NCI-H1092 treated with DMSO at 0.1 percent for 48 hours (cell line): Measurements from ENCODE around the gene TMEM183A.
A peak's percentile ranks its signal among the peaks of the same experiment; 100 is the strongest.

Experiments
- DNase-seq: peaks from one replicate; lab custom pipeline; 2025; lab: John Stamatoyannopoulos, UW

Gene TMEM183A

DNA sequence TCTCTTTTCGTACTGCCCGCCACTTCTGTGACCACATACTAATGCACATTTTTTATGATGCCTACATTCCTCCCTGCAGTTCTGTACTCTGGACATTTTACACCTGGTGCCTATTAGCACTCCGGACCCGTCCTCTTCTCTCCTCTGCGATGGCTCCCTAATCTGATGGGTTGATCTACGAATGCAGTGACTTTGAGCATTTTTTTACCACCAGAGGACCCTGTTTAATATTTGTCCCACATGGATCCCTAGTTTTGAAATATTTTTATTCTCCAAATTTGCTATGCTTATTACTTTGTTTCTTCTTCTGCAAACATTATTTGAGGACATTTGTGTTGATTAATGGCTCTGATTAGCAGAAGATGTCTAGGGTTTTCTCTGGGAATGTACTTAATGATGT, 24.3 kb downstream of the TMEM183A start:
- no peak for DNase-seq

DNA sequence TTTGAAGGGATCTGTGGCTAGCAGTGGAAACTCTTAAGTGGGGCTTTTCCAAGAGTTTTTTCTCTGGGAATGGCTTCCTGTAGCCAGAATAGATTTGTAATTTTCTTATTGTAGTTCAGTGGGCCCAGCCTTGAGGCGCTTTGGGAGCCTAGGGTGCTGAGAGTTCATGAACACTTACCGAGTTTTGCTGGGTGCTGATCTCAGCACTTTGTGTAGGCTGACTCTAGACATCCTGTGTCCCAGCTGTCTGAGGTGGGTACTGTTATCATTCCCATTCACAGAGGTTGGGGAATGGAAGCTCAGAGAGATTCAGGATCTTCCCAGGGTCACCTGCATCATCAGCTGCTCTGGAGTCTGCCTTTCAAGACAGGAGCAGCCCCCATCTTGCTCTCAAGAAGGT, 26.1 kb downstream of the TMEM183A start:
- no peak for DNase-seq

DNA sequence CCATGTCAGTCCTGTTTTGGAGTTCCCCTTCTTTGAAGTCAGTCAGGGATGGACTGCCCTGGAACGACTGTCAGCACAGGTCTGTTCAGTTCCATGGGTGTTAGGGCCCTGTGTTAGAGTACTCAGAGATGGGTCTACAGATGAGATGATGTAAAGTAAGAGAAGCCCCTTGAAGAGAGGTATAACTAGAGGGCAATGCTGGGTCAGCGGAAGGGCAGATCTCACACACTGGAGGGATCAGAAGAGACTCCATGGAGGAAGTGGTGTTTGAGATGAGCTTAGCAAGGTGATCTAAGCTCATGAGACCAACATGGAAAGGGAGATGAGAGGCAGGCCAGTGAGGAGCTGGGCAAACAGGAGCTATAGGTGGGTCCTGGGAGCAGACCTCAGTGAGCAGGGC, 26.7 kb downstream of the TMEM183A start:
- no peak for DNase-seq

DNA sequence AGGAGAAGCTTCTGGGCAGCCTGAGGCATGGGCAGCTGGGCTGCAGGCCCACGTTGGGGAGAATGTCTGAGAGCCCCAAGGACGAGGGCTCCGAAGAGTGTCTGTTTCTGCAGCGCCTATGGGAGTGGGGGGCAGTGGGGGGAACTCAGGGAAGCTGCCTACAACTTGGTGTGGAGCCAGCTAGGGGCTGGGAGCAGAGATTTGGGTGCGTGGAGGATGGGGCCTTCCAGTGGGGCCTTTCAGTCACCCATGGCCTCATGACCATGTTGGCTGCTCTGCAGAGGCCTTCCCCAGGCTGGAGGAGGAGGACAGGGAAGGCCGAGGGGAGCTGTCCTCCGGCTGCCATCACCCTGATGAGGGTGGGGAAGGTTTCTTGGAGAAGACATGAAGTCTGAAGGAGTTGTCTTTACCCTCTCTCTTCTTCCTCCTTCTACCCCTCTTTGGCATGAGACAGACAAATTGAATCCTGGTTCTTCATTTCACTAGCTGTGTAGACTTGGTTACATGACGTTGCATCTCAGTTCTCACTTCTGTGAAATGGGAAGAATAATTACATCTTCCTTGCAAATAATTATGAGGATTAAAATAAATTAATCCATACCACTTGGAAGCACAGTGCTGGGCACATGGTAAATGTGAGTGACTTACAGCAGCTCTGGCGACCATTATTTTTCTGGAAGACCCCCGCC, 27.4 kb downstream of the TMEM183A start:
- DNase-seq: no peak

DNA sequence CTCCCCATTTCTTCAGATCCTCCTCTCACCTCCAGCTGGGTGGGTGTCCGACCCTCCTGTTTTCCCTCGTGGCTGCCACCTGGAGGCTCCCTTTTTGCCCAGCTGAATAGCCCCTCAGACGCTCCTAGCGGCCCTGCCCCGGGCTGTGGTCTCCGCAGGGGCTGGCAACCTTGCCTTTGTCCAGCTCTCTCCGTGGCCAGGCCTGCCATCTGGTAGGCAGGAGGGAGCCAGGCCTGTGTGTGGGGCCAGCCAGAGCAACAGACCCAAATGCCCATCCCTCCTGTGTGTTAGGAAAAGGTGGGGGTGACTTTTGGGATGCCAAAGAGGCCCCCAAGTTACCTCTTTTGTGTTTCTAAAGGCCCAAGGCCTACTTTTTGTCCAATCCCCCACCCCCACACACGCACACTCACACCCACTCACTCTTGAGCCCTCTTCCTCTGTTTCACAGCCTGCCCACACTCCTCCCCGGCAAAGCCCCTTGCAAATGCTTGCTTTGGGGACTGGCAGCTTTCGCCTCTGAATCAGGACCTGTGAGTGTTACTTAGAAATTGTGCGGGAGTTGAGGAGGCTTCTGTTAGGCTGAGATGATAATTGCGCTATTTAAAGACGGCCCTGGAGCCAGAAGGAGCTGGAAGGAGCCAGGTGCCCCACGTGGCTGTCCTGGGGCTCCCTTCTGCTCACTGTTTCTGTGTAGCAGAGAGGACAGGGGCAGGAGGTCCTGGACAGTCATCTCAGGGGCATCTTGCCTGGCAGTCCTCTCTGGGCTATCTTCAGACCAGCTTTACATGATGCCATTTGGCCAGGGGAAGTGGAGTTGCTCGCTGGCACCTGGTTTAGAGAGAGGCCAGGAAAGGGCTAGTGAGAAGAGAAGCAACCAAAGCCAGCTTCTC, 28.2 kb downstream of the TMEM183A start:
- no peak for DNase-seq

DNA sequence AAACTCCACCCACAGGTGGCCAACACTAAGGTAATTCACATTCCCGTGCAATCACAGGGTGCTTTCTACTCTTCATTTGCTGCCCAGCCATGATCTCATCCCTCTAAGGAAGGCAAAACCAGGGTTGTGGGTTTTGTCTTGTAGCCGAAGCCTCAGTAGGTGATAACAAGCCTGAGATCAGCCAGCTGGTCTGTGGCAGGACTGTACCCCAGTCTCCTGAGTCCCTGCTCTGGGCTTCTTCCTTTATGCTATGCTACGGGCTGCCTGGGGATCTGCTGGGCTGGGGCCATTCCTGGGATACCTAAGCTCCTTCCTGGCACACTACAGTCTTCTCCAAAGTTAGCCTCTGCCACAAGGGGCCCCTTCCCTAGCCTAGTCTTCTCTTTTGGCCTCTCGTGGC, 29.0 kb downstream of the TMEM183A start:
- DNase-seq: no peak

DNA sequence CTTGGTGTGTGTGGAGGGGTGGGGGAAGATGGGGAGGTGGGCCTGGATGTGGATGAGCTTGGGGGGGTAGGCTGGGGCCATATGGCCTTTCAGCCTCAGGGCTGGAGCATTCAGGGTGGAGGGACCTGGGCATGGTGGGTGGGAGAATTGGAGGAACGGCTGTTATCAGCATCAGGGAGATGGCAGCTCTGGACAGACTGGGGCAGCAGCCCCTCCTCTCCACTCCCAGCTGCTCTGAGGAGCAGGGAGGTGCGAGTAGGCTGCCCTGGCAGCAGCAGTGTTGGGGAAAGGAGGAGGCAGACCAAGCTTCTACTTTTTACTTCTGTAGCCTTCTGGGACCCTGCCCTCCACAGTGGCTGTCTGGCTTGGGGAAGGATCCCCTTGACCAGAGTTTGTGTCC, 29.4 kb downstream of the TMEM183A start:
- DNase-seq: no peak

DNA sequence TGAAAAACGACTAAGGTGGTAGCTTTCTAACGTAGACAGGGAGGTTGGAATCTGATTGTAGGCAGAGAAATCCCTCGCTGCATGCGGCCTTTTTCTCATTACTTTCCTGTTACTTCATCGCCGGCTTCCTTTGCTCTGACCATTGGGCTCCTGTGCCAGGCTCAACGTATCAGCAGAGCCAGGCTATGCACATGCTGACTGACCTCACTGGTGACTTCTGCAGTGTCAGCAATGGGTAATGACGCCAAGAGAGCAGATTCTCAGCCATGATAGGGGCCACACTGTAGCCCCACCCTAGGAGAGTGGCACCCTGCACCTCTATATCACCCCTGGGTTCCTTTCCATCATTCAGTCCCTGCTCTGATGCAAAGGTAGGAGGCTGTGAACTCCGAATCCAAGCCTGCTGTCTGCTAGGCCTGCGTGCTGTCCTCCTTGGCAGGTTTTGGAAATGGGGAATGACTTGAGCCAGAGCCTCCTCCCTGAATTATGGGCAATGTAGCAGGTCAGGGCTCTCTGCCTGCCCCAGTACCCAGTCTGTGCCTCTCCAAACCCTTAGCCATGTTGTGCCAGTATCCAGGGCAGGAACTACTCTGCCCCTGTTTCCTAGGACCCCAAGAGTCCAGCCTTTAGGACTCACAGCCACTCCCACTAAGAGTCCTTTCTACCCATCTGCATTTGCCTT, 30.5 kb downstream of the TMEM183A start:
- no peak for DNase-seq

DNA sequence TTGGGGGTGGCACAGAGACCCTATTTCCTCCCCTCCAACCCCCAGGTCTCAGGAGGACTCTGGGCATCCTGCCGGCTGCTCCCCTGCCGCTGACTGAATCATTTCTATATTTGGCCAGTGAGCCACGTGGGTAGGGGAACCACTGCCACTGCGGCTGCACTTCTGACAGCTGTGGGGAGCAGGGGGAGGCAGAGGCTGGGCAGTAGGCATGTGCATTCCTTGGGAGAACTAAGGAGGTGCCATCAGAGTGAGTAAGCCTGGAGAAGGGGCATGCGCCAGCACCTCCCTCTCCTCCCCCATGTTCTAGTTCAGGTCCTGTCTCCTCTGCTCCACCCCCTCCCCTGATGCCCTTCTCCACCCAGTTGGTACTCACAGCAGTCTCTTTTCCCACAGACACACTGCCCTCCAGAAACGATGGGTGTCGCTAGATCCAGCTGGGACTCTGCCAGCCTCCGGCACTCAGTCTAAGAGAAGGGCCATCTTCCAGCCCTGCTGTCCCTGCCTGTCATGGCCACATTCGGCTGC, 31.1 kb downstream of the TMEM183A start:
- DNase-seq: no peak

DNA sequence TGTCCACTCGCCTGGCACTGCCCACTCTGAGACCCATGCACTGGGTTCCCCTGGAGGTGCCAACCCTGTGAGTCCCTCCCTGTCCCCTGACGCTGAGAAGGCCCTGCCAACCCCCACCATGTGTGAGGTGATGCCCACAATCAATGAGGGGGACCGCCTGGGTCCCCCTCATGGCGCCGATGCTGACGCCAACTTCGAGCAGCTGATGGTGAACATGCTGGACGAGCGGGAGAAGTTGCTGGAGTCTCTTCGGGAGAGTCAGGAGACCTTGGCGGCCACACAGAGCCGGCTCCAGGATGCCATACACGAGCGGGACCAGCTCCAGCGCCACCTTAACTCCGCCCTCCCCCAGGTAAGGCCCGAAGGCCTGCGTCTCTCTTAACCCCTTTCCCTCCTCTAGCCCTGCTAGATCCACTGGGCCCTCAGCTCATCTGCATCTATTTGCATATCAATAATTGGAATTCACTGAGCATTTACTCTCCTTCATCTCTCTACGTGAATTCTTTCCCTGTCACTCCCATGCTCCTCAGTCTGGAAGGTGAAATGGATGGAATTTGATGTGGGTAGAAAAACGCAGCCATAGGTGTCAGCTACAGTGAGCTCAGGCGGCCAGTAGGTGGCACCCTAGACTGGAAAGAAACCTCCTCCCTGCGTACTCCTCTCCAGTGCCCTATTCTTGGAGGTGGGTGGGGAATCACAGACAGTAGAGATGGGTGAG, 31.9 kb downstream of the TMEM183A start:
- peak; percentile 79 for DNase-seq

DNA sequence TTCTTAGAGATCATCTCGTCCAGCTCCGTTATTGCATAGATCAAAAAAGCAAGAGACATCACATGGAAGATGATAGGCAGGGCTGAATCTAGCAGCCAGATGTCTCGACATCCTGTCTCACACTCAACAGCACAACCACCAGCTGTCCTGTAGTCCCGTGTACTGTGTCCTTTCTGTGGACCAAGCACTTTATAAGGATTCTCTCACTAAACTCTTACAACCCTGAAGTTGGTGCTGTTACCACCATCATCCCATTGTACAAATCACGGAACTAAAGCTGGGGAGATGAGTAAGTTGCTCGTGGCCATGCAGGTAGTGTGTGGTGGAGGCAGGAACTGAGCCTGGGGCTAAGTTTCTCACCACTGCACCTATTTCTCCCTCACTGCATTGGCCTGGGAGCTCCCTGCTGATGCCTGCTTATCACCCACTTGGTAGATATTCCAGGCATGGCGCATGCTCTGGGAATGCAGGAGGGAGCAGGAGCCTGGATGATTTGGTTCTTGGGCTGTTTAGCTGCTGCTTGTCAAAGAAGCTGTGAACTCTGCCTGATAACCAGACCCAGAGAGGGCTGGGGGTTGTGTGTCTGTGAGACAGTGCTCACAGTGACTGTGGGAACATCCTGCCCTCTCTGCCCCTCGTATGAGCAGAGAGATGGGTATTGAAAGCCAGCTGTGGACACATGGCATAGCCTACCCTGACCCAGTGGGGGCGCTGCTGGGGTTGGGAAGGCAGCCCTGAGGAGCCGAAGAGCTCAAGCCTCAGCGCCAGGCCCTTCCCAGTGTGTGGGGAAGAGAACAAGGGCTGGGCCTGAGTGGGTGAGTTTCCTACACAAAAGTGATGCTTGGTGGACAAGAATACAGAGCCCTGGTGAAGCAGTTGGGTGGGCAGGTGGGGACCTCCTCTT, 32.7 kb downstream of the TMEM183A start:
- no peak for DNase-seq

DNA sequence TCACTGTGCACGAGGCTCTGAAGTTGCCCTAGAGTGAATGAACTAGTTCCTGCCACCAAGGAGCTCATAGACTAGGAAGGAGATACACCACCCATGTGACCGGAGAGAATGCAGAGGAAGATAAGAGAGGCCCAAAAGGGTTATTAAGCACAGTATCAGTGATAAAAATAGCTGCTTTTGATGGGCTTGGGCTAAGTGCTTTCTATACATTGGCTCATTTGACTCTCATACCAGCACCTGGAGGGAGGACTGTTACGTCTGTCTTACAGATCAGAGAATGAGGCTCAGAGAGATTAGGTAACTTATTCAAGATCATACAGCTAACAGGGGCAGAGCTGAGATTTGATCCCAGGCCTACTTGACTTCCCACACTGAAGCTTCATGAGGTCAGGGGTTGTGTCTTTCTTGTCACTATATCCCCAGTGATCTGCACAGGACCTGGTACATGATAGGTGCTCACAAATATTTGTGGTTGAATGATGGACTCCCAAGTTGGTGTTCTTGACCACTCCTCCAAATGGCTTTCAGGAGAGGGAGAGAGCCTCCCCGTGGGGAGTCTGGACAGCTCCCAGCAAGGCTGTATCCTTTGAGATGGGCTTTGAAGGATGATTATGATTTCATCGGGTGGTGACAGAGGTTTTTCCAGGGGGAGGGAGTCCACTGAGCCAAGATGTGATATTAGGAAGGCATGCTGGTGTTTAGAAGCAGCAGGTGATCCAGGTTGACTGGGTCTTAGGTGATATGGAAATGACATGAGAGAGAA, 33.5 kb downstream of the TMEM183A start:
- DNase-seq: no peak

DNA sequence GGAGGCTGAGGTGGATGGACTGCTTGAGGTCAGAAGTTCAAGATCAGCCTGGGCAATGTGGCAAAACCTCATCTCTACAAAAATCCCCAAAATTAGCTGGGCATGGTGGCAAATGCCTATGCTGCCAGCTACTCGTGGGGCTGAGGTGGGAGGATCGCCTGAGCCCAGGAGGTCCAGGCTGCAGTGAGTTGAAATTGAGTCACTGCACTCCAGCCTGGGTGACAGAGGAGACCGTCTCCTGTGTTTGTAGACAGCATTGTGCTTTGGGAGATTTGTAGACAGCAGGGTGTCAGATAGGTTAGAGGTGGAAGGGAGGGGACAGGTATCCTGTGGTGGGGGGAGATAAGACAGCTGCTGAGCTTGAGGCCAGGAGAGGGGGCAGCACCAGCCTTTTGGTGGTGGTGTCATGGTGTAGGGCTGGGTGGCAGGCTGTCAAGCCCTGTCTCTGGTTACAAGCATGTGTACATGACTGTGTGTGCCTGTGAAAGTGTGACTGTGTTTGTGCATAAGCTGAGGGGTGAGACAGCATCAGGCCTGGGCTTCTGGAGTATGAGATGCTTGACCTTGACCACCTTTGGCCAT, 34.3 kb downstream of the TMEM183A start:
- DNase-seq: no peak

DNA sequence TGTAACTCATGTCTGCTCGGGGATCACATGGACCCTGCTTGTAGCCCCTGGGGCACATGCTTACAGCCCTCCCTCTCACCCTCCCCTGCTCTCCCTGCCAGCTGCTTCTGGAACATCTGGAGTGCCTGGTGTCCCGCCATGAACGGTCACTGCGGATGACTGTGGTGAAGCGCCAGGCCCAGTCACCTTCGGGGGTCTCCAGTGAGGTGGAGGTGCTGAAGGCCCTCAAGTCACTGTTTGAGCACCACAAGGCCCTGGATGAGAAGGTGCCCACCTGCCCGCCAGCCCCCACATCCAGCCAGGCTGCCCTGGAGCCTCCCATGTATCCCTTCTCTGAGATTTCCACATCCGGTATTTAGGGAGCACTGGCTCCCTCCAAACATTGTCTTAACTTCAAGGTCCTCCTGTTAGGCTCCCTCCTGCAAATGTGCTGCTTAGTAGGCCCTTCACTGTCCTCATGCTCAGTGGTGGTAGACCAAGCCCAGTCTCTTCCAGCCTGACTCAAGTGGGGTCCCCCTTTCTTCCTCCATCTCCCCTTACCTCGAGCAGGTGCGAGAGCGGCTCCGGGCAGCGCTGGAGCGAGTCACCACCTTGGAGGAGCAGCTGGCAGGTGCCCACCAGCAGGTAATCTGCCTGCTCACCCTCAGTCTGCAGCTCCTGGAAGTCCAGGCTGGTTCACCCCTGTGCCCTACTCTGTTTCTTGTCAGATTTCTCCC, 36.8 kb downstream of the TMEM183A start:
- no peak for DNase-seq

DNA sequence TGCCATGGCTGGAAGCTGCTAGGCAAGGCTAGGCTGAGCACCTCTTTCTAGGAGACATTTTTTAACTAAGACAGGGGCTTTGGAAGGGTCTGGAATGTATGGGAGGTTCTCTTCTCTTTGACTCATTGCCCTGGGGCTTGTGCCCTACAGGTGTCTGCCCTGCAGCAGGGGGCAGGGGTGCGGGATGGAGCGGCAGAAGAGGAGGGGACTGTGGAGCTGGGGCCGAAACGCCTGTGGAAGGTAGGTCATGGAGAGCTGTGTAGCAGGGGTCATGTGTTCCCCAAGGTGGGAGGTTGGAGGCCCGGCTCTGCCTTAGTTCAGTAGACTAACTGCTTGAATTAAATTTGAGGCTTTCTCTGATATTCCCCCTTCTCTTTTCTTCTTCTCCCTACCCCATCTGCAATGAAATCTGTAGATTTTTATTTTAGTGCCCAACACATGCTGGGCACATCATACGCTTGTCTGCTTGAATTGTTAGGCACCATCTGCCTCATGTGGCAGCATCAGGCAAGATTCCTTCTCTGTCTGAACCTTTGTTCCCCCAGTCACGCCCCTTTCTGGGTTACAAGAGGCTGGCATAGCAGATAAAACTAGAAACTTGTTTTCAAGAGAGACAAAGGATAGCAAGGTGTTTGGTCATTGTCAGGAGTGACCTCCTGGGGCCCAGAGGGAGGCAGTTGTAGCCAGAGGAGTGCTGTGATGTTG, 37.5 kb downstream of the TMEM183A start:
- no peak for DNase-seq

DNA sequence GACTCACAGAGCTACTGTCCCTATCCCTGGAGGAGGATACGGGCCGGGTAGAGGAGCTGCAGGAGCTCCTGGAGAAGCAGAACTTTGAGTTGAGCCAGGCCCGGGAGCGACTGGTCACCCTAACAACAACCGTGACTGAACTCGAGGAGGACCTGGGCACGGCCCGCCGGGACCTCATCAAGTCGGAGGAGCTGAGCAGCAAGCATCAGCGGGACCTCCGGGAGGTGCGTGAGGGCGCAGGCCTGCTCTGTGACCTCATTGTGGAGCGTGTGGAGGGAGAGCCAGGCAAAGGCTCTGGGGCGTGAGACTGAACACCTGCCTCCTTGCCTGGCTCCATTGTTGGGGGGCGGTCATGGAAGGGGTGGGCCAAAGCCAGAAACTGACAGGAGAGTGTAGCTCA, 38.2 kb downstream of the TMEM183A start:
- DNase-seq: no peak

DNA sequence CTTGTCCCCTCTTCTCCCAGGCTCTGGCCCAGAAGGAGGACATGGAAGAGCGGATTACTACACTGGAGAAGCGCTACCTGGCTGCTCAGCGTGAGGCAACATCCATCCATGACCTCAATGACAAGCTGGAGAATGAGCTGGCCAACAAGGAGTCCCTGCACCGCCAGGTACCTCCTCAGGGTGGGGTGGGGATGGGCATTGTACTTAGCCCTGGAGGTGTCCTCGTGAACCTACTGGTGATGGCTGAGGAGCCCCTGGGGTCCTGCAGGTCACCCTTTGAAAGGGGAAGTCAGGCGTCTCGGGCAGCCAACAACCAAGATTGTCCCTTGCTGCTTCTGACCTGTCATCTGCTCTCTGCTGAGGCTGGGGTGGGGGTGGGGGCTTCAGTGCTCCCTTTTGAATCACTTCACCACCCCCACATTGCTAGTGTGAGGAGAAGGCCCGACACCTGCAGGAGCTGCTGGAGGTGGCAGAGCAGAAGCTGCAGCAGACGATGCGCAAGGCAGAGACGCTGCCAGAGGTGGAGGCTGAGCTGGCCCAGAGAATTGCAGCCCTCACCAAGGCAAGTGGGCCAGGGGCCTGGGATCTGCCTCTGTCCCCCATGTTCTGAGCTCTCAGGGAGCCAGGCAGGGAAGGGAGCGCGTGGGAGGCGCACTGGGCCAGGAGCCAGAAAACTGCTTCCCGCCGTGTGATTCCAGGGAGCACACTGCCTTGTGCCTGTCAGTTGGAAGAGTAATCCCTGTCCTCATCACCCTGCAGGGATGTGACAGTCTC, 38.8 kb downstream of the TMEM183A start:
- DNase-seq: no peak
